ENCODE results near the gene KANSL3.

GRCh38 chr2:96552315-96553175 lies 85.6 kb downstream of the KANSL3 start:
- TF ChIP-seq SUZ12 (IDR thresholded peaks at IDR 0.05) = no peak
- no peak for TF ChIP-seq BHLHE40 (IDR thresholded peaks at IDR 0.05; ENCODE audit: borderline replicate concordance)
- no peak for TF ChIP-seq PKNOX1 (IDR thresholded peaks at IDR 0.05)
- TF ChIP-seq ZNF384 (IDR thresholded peaks at IDR 0.05) = no peak
- TF ChIP-seq FOXM1 (IDR thresholded peaks at IDR 0.05; ENCODE audit: borderline replicate concordance) = no peak
- TF ChIP-seq TARDBP (IDR thresholded peaks at IDR 0.05) = no peak
- no peak for TF ChIP-seq SP1 (IDR thresholded peaks at IDR 0.05)
- no peak for TF ChIP-seq HDGF (IDR thresholded peaks at IDR 0.05; ENCODE audit: borderline replicate concordance)
- no peak for TF ChIP-seq FOXK2 (IDR thresholded peaks at IDR 0.05)
- no peak for TF ChIP-seq L3MBTL2 (conservative IDR thresholded peaks at IDR 0.05)
- TF ChIP-seq LEF1 (IDR thresholded peaks at IDR 0.05; ENCODE audit: borderline replicate concordance) = no peak
- no peak for TF ChIP-seq ARNT (IDR thresholded peaks at IDR 0.05)
- TF ChIP-seq FOXA1 (IDR thresholded peaks at IDR 0.05) = no peak

Measured in HEK293T (cell line).